Activated CD8-positive, alpha-beta memory T cell treated with anti-CD3 and anti-CD28 coated beads for 36 hours (primary cell): Measurements from ENCODE around the gene DDX54. TPM values are rescaled to one million over a fixed set of nuclear protein-coding genes. Genes with fewer than 3 reads are reported as not detected.

Experiments used
- CTCF ChIA-PET: fragments of 350-600 bp; sonication (Branson Sonifier 250); formaldehyde crosslinking; loops from one replicate; lab custom pipeline; 2021; ENCODE audit warnings: antibody characterized with exemption; lab: Charles Lee
- POLR2A ChIA-PET: fragments of 350-600 bp; sonication (Branson Sonifier 250); formaldehyde crosslinking; loops from one replicate; lab custom pipeline; 2021; ENCODE audit warnings: antibody characterized with exemption; lab: Charles Lee
- total RNA-seq, 2 experiments: library from RNA; stranded (reverse); gene quantifications; one replicate each; pipeline ENCODE4 v1.2.3, GENCODE V29; 2021

Gene DDX54
- total RNA-seq, 2 experiments from 2014 or later, result 120 to 128 TPM

DNA sequence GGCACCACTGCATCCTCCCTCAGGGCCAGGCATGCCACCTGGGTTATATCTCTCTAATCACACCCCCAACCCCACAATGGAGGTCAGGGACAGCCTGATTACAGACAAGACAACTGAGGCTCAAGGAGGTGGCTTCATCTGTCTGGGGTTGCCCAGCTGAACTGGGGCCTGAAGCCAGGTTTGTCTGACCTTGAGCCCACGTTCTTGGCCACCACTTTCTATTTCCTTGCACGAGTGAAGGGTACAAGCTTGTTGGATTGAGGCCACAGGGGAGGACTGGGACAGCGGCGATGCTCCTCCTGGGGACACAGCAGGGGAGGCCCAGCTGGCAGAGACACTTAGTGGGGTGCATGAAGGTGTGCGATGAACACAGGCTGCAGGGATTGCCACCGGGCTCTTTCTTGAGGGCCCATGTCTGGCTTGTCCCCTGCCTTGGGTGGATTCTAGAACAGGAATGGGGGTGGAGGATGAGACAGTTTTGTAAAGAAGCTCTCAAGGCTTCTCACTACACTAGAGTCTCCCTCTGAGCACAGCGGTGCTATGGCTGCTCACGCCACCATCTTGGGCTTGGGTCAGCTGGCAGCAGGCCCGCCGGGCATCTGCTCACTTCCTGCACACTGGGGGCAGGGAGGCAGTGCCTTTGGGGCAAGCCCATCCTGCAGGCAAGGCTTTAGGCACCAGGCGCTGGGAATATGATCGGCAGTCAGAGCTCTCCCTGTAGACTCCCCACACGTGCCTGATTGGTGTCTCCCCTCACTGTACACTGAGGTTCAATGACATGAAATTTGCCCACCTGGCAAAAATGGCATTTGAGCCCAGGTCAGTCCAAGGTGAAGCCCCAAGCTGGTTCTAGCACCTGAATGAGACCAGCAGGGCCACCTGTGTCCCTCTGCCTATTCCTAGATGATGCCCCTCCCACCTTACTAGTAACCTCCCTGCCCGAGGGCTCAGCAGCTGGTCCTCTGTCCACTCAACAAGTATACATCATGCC, 16.2 kb upstream of the DDX54 start:
- ChIA-PET POLR2A (no interaction called here), CTCF (no interaction called here)

DNA sequence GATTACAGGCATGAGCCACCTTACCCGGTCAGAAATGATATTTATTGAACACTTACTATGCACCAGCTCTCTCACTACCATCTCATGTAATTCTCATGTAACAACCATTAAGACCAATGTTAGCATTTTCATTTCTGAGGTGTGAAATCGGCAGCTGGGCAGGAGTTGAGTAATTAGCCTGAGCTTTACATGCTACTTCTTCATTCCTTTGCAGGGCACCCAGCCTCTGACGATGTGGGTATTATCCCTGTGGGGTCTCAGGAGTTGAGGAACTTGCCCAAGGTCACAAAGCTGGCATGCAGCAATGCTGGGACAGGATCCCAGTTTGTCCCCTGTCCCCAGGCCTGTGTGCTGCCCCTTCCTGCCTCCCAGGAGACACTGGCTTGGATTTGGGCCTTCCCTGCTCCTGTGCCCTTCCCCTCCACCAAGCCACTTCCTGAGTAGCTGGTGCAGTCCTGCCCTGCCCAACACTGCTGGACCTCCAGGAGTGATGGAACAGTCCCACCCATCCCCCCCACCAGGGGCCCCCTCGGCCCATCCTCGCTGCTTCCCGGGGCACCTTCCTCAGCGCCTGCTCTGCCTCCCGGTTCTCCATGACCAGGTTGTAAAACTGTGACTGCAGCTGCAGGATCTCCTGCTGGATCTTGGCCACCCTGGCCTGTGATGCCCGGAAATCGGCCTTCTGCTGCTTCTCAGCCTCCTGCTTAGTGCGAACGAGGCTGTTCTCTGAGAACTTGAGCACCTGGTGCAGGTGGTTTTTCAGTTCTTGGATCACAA, 14.9 kb upstream of the DDX54 start:
- ChIA-PET CTCF (interaction anchor here (1.2 kb wide), 1 partner anchor 225 kb away, joined by 4 read pairs; no protein-coding TSS in a partner anchor), POLR2A (no interaction called here)

DNA sequence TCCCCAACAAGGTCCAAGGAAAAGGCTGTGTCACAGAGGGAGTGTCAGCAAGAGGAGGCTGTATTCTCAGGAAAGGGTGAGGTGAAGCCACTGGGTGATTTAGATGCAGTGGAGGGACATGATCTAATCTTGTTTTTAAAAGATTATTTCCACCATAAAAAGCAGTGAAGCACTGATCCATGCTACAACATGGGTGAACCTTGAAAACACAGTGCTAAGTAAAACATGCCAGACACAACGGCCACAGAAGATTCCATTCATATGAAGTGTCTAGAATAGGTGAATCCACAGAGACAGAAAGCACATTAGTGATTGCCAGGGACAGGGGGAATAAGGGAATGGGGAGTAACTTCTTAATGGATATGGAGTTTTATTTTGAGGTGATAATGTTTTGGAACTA, 13.0 kb upstream of the DDX54 start:
- POLR2A ChIA-PET, result no interaction called here
- CTCF ChIA-PET, result interaction anchor here (0.6 to 1.2 kb wide), 2 partner anchors 13 to 135 kb away, joined by 3 to 5 read pairs; partner anchors contain the start of genes DDX54 and RITA1

DNA sequence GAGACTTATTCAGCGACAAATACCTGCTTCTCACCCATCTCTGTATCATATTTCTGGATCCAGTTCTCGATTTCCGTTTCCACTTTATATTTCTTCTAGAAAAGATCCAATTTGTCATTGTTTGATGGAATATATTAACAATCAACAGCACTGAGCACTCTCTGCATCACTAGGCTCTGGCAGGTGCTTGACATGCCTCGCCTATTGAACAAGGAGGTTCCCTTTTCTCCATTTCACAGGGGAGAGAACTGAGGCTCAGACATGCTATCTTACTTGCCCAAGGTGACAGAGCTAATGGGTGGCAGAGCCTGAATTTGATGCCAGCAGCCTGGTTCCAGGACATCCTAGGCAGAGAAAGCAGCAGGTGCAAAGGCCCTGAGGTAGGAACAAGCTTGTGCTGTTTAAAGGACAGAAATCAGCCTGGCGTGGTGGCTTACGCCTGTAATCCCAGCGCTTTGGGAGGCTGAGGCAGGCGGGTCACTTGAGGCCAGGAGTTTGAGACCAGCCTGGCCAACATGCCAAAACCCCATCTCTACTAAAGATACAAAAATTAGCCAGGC, 12.3 kb upstream of the DDX54 start:
- ChIA-PET POLR2A (interaction anchor here (0.5 to 1.2 kb wide), 4 partner anchors 10 to 108 kb away, joined by 3 to 5 read pairs (median 3); partner anchors contain the start of genes DDX54, RITA1 and TPCN1), CTCF (interaction anchor here (0.6 to 1.2 kb wide), 10 partner anchors 10 to 949 kb away, joined by 3 to 10 read pairs (median 4); partner anchors contain the start of genes DDX54 and RITA1)

DNA sequence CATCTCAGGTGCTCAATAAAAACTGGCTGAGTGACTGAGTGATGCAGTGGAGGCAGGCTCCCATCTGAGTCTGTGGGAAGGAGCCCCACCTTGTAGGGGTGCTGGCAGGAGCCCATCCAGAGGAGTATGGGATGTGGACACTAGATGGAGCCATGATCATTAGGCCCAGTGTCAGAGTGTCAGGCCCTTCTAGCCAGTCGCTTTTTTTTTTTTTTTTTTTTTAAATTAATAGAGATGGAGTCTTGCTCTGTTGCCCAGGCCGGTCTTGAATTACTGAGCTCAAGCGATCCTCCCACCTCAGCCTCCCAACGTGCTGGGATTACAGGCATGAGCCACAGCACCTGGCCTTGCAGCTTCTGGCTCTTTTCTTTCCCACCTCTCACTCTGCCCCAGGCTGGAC, 11.7 kb upstream of the DDX54 start:
- CTCF ChIA-PET, result interaction anchor here (0.6 to 1.5 kb wide), 11 partner anchors 11 to 949 kb away, joined by 3 to 10 read pairs (median 4); partner anchors contain the start of genes DDX54 and RITA1

DNA sequence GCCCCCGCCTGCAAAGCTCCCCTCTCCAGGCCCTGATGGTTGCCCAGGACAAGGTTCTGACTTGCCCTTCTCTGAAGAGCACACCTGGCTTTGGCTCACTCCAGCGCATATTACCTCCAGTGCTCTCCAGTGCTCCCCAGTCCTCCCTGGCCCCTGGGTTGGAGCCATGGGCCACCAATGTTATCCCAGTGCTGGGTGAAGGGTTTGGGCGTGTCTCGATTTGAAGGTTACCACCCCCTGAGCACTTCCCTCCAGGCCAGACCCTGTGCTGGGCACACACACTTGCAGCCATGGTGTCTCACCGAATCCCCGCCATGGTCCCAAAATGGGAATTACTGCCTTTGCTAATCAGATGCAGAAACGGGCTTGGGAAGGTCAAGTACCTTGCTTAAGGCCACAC, 11.3 kb upstream of the DDX54 start:
- ChIA-PET POLR2A (interaction anchor here (0.6 to 1.2 kb wide), 3 partner anchors 11 to 25 kb away, joined by 3 to 5 read pairs (median 4); partner anchors contain the start of genes DDX54, RITA1 and TPCN1), CTCF (interaction anchor here (0.7 to 1.5 kb wide), 3 partner anchors 26 to 178 kb away, joined by 3 read pairs; no protein-coding TSS in a partner anchor)

More for the DNA sequence above, 11.7 kb upstream of the DDX54 start:
- POLR2A ChIA-PET, result interaction anchor here (0.5 to 1.2 kb wide), 4 partner anchors 11 to 108 kb away, joined by 3 to 5 read pairs (median 3); partner anchors contain the start of genes DDX54, RITA1 and TPCN1

DNA sequence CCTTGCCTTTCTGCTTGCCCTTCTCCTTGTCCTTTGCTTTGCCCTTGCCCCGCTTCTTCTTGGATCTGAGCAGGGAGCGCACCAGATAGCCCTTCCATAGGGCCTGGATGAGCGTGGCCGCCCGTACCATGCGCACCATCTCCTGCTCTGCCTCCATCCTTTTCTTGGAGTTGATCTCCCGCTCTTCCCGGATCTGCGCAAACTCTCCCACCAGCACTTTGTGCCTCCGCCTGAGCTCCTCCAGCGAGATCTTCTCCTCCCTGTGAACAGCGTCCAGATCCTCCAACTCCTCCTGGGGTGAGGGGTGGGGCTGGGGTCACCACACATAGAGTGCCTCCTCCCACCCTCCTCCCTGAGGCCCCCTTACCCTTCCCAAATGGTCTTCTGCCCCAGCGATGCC, 10.3 kb upstream of the DDX54 start:
- ChIA-PET CTCF (interaction anchor here (1.1 to 1.5 kb wide), 3 partner anchors 10 to 117 kb away, joined by 3 read pairs; partner anchors contain the start of genes DDX54 and RITA1), POLR2A (no interaction called here)

DNA sequence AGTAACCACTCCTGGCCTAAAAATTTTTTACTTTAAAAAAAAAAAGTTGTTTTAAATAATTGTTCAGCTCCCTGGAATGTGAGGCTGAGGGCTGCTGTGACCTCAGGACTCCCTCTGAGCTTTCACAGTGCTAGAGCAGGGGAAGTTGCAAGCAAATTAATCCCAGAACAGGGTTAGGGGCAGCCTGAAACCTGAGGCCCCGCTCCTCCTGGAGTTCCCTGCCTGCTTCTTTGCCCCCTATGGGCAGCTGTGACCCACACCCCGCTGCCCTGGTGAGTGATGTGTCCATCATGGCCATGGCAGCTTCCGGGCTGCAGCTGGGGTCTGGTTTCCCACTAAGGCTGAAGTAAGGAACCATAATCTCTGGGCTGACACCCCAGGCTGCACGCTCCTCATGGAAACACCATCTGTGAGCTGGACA, 9.7 kb upstream of the DDX54 start:
- ChIA-PET POLR2A (no interaction called here), CTCF (interaction anchor here (0.7 to 1.5 kb wide), 2 partner anchors 10 to 727 kb away, joined by 3 to 5 read pairs; partner anchors contain the start of genes DDX54 and RITA1)

DNA sequence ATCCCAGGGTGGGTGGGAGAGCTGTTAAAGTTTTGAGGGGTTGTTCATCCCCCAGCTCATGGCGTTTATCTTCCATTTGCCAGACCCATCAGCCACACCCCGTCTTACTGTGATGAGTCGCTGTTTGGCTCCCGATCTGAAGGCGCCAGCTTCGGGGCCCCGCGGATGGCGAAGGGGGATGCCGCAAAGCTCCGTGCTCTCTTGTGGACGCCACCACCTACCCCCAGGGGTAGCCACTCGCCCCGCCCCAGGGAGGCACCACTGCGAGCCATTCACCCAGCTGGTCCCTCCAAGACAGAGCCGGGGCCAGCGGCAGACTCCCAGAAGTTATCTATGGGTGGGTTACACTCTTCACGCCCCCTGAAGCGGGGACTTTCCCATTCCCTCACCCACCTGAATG, 5.9 kb upstream of the DDX54 start:
- ChIA-PET POLR2A (no interaction called here), CTCF (no interaction called here)

DNA sequence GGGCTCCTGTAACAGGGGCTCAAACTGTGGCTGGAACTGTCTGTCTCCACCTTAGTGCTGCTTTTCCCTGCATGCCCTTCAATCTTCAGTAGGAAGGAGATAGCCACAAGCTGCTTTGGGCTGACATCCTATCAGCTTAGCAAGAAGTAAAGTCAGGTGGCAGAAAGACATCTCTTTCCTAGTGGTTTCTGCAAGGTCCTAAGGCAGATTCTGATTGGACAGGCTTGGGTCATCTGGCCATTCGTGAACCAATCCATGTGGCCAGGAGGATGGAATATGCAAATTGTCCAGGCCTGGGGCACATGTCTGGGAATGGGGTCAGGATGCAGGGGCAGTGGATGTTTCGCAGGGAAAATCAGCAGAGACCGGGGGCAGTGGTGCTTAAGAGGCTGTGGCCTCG, 5.5 kb upstream of the DDX54 start:
- ChIA-PET POLR2A (interaction anchor here (0.6 kb wide), 2 partner anchors 170 to 477 kb away, joined by 3 to 5 read pairs; no protein-coding TSS in a partner anchor), CTCF (no interaction called here)

DNA sequence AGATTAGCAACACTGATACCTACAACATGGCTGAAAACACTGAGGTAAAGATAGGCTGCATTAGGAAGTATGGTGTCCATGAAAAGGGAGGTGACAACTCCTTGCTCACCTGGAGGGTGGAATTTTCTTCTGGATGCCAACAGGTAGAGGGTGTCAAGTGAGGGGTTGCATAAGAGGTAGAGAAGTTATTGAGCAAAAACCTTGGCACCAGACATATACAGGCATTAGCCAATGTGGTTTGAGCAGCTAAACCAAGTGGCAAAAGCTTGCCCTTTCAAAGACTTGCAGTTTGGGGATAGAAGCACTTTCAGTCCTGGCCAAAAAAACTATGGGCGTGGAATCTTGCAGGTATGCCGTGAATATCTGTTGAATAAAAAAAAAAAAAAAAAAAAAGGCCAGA, 4.1 kb upstream of the DDX54 start:
- CTCF ChIA-PET, result interaction anchor here (0.7 to 0.9 kb wide), 3 partner anchors 15 to 281 kb away, joined by 3 to 4 read pairs (median 3); no protein-coding TSS in a partner anchor
- POLR2A ChIA-PET, result no interaction called here

DNA sequence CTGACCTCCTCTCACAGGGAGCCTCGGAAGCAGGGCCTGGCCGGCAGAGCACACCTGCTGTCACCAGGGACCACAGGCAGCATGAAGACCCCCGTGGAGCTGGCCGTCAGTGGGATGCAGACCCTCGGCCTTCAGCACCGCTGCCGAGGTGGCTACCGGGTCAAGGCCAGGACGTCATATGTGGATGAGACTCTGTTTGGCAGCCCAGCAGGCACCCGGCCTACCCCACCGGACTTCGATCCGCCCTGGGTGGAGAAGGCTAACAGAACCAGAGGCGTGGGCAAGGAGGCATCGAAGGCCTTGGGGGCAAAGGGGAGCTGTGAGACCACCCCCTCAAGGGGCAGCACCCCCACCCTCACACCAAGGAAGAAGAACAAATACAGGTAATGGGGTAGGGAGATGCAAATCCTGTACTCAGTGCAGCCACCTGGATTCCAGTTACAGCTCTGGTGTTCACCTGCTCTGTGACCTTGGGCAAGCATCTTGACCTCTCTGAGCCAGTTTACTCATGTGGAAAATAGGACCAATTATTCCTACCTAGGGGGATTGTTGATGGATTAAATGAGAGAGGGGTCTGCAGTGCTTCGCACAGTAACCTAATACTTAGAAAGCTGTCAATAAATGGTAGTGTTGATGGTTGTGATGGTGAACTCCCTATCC, 1.5 kb upstream of the DDX54 start:
- ChIA-PET POLR2A (interaction anchor here (0.5 to 3.2 kb wide), 3 partner anchors 35 to 226 kb away, joined by 3 to 13 read pairs (median 7); partner anchors contain the start of genes OAS2 and TPCN1), CTCF (interaction anchor here (0.8 to 1.7 kb wide), 3 partner anchors 12 to 239 kb away, joined by 3 to 7 read pairs (median 4); no protein-coding TSS in a partner anchor)

DNA sequence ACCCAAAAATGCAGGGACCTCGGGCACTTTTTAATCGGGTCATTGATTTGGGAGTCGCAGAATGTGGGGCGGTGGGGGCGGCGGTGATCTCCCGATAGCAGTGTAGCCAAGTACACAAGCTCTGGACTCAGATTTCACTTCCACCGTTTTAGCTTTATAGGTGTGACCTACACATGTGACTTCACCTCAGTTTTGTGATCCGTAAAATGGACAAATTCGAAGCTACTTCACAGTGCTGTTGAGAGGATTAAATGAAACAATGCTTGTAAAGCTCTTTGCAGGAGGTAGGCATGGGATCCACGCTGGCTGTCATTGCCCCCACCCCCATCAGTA, 721 bp upstream of the DDX54 start:
- ChIA-PET CTCF (interaction anchor here (0.8 to 1.3 kb wide), 6 partner anchors 12 to 240 kb away, joined by 3 to 5 read pairs (median 4); no protein-coding TSS in a partner anchor), POLR2A (interaction anchor here (0.5 to 3.2 kb wide), 6 partner anchors 10 to 283 kb away, joined by 3 to 13 read pairs (median 6); partner anchors contain the start of genes OAS2 and TPCN1)

DNA sequence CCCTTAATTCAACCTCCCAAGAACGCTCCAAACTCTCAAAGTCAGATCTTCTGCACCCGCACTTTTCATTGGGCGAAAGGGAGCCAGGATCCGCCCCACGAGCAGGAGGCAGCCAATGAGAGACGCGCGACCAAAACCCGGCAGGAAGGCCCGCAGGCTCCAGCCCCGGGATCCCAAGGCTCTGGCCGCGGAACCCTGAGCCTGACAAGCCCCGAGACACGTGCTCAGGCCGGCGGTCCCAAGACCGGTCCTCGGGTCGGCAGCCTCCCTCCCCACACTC, 438 bp downstream of the DDX54 start:
- CTCF ChIA-PET, result interaction anchor here (0.9 to 1.3 kb wide), 6 partner anchors 10 to 136 kb away, joined by 3 to 5 read pairs (median 4); no protein-coding TSS in a partner anchor
- POLR2A ChIA-PET, result interaction anchor here (0.9 to 3.2 kb wide), 6 partner anchors 12 to 207 kb away, joined by 3 to 13 read pairs (median 5); partner anchors contain the start of genes OAS2 and TPCN1

DNA sequence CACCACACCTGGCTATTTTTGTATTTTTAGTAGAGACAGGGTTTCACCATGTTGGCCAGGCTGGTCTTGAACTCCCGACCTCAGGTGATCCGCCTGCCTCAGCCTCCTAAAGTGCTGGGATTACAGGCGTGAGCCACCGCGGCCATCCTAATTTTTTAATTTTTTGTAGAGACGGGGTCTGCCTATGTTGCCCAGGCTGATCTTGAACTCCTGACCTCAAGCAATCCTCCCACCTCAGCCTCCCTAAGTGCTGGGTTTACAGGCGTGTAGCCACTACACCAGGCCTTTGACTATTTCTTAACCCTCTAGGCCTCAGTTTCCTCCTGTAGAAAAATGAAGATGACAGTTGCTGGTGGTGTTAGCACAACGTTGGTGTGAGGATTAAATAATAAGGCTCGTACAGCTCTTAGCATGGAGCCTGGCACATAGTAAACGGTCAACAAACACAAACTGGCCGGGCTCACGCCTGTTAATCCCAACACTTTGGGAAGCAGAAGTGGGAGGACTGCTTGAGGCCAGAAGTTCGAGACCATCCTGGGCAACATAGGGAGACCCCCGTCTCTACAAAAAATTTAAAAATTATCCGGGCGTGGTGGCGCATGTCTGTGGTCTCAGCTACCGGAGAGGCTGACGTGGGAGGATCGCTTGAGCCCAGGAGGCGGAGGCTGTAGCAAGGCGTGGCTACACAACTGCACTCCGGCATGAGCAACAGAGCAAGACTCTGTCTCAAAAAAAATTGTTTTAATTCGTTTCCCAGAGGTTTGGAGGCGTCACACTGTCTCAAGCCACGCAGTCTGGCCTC, 979 bp downstream of the DDX54 start:
- ChIA-PET CTCF (interaction anchor here (1.0 kb wide), 1 partner anchor 10 kb away, joined by 4 read pairs; no protein-coding TSS in a partner anchor), POLR2A (interaction anchor here (0.8 to 3.2 kb wide), 3 partner anchors 19 to 151 kb away, joined by 3 to 13 read pairs (median 3); partner anchors contain the start of genes SLC8B1 and TPCN1)

DNA sequence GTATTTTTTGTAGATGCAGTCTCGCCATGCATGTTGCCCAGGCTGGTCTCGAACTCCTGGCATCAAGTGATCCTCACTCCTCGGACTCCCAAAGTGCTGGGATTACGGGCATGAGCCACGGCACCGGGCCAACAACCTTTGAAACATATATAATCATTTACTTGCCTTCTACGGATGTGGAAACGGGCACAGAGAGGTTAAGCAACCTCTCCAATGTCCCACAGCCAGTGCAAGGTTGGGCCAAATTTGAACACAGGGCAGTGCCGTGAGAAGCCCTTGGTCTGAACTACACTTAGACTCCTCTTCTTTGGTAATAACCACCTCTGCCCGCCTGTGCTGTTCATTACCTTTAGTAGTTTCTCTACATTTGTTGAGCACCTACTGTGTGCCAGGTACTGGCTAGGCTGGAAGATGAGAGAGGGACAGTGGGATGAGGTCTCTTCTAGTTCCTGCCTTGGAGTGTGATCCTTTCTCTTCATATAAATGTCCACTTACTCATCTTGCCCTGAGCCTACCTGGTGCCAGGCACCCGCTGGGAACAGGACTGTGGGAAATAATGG, 2.2 kb downstream of the DDX54 start:
- ChIA-PET CTCF (interaction anchor here (1.5 kb wide), 1 partner anchor 190 kb away, joined by 3 read pairs; no protein-coding TSS in a partner anchor), POLR2A (interaction anchor here (0.6 kb wide), 1 partner anchor 331 kb away, joined by 4 read pairs; no protein-coding TSS in a partner anchor)
